Body of pancreas (tissue), 4 donors: Measurements from ENCODE around the gene FURIN. TPM values are rescaled to one million over a fixed set of nuclear protein-coding genes. Genes with fewer than 3 reads are reported as not detected.

ENCODE experiments used
- ATAC-seq: fragments of 150-250 bp; one replicate; pipeline ENCODE4 v1.9.1; 2016
- DNase-seq, 4 donors: peaks; one replicate each; pipeline ENCODE4 v3.0.0-alpha.2; 2019
- H3K27ac ChIP-seq, 4 donors: fragments of 200-600 bp; sonication (generic); 1 replicate in 3 of 4; 2 replicates in 1 of 4; pipeline versions ENCODE4 v1.5.1 to v1.6.1; 2016 to 2019; ENCODE audit warnings: mild to moderate bottlenecking in 1 of 4, mixed read lengths in 1 of 4, moderate library complexity in 1 of 4
- H3K27me3 ChIP-seq, 2 donors: fragments of 200-600 bp; sonication (generic); one replicate each; pipeline ENCODE4 v1.6.0; 2016; ENCODE audit warnings: mild to moderate bottlenecking in 1 of 2
- H3K36me3 ChIP-seq, 2 donors: fragments of 200-600 bp; sonication (generic); replicated peaks in 1 of 2; 2 replicates each; pipeline ENCODE4 v1.5.1; 2016; ENCODE audit warnings: low read depth in 2 of 2; ENCODE audit not compliant: insufficient read depth in 1 of 2
- H3K4me1 ChIP-seq: fragments of 200-600 bp; sonication (generic); one replicate; pipeline ENCODE4 v1.6.0; 2016
- H3K4me3 ChIP-seq, 2 donors: fragments of 200-600 bp; sonication (generic); 1 replicate in 1 of 2; 2 replicates in 1 of 2; pipeline ENCODE4 v1.5.1; 2016 to 2019
- H3K9me3 ChIP-seq, 3 donors: fragments of 200-600 bp; sonication (generic); 1 replicate in 2 of 3; 2 replicates in 1 of 3; pipeline ENCODE4 v1.5.1; 2016
- POLR2A ChIP-seq, 3 donors: fragments of 450-650 bp; IDR thresholded peaks; one replicate each; pipeline ENCODE4 v1.6.1; 2016; ENCODE audit warnings: antibody characterized with exemption in 3 of 3, mild to moderate bottlenecking in 2 of 3
- WGBS, 2 donors: methylation state at CpG; one replicate each; pipeline ENCODE4 v1.1.5; 2017; 5-methylcytosine and 5-hydroxymethylcytosine counted together
- intact Hi-C: fragments of 100-400 bp; cut with DNase I; formaldehyde crosslinking; loops from one replicate; pipeline ENCODE4 v1.15.1; 2023
- total RNA-seq, 2 donors: library from RNA; depleted of rRNA; stranded (reverse); fragments of >200 nt; gene quantifications; one replicate each; pipeline ENCODE4 v1.1.0, GENCODE V29; 2016
- TF ChIP-seq, protein P1 (sequence below), 7 experiments: fragments of 450-650 bp in 4 of 7; fragments of 200-600 bp in 3 of 7; sonication (generic) in 3 of 7; IDR thresholded peaks; one replicate each; pipeline ENCODE4 v1.5.1; 2016 to 2019; ENCODE audit warnings: antibody characterized with exemption in 7 of 7

FURIN gene
- total RNA-seq, 2 donors from 2014 or later = 88.0 to 112 TPM

DNA sequence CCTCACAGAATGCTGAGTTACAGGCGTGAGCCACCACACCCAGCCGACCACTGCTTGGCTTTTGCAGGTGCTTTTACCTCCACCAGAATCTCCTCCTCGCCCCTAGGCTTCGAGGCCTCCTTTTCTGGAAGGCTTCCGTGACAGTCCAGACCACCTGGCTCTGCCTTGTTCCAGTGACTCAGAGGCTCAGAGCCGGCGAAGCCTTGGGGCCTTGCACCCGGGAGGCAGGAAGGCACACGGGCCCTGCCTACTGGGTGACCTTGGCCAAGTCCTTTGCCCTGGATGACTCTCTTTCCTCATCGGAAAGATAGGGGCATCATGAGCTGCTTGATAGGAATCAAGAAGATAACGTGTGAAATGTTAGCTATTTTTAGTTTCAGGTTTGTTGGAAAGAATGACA, 31.3 kb upstream of the FURIN start:
- Histone ChIP-seq H3K27ac (no peak overlapping the region), H3K9me3 (no peaks in the 10 kb centered on the region), H3K4me3 (no peak overlapping the region), H3K4me1 (no peaks in the 10 kb centered on the region), H3K27me3 (no peaks in the 10 kb centered on the region), H3K36me3 (no peaks in the 10 kb centered on the region)
- no peak for TF ChIP-seq POLR2A (IDR thresholded peaks at IDR 0.05)
- TF ChIP-seq, protein P1, sequence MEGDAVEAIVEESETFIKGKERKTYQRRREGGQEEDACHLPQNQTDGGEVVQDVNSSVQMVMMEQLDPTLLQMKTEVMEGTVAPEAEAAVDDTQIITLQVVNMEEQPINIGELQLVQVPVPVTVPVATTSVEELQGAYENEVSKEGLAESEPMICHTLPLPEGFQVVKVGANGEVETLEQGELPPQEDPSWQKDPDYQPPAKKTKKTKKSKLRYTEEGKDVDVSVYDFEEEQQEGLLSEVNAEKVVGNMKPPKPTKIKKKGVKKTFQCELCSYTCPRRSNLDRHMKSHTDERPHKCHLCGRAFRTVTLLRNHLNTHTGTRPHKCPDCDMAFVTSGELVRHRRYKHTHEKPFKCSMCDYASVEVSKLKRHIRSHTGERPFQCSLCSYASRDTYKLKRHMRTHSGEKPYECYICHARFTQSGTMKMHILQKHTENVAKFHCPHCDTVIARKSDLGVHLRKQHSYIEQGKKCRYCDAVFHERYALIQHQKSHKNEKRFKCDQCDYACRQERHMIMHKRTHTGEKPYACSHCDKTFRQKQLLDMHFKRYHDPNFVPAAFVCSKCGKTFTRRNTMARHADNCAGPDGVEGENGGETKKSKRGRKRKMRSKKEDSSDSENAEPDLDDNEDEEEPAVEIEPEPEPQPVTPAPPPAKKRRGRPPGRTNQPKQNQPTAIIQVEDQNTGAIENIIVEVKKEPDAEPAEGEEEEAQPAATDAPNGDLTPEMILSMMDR (IDR thresholded peaks at IDR 0.05) = no peak
- DNase-seq (no peak), ATAC-seq (no peak)
- 75 to 78% methylated on average over 10 to 11 of the region's 11 CpGs for WGBS, 2 donors
- intact Hi-C loops = no loop called here

DNA sequence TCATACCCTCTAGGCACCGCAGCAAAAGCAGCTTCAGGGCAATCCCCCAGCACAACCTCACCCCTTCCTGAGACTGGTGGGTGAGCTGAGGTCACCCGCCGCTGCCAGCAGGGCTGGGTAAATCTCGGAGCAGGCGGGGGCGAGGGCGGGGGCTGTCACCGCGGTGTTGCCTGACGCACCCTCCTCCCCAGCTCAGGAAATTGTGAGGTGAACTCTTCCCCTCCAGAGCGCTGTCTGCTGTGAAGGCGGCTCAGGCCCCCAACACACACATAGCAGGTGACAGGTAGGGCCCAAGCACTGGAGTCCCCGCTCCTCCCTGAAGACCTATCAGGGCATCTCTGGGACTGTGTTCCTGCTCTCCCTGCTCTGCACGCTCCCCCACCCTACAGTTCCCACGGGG, 30.2 kb upstream of the FURIN start:
- H3K4me1 ChIP-seq = no peaks in the 10 kb centered on the region
- no peak overlapping the region for H3K4me3 ChIP-seq
- no peaks in the 10 kb centered on the region for H3K9me3 ChIP-seq
- intact Hi-C loops = no loop called here
- no peaks in the 10 kb centered on the region for H3K36me3 ChIP-seq
- no peak for DNase-seq
- H3K27me3 ChIP-seq = no peaks in the 10 kb centered on the region
- 69 to 80% methylated on average over 2 to 13 of the region's 15 CpGs for WGBS, 2 donors
- TF ChIP-seq, protein P1 (IDR thresholded peaks at IDR 0.05) = no peak
- no peak for ATAC-seq
- H3K27ac ChIP-seq = no peak overlapping the region

DNA sequence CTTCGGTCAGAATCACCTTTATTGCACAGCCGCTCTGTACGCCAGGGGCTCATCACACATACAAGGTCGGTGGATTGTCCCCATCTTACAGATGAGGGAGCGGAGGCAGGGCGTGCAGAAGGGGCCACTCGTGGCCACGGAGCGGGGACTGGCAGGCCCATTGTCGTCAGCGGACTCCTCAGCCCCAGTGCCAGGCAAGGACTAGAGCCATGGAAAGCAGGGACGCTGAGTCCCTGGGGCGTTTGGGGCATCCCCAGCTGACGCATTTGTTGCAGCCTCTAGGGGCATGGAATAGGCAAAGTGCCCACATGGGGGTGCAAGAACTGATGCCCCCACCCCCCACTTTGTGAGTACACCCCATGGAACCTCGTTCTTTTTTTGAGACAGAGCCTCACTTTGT, 29.8 kb upstream of the FURIN start:
- Histone ChIP-seq H3K36me3 (no peaks in the 10 kb centered on the region), H3K4me3 (no peak overlapping the region), H3K27ac (no peak overlapping the region), H3K4me1 (no peaks in the 10 kb centered on the region), H3K27me3 (no peaks in the 10 kb centered on the region), H3K9me3 (no peaks in the 10 kb centered on the region)
- no peak for ATAC-seq
- TF ChIP-seq, protein P1 (IDR thresholded peaks at IDR 0.05) = no peak
- TF ChIP-seq POLR2A (IDR thresholded peaks at IDR 0.05) = no peak
- intact Hi-C loops = no loop called here
- 81 to 84% methylated on average over 9 to 15 of the region's 15 CpGs for WGBS, 2 donors
- no peak for DNase-seq

DNA sequence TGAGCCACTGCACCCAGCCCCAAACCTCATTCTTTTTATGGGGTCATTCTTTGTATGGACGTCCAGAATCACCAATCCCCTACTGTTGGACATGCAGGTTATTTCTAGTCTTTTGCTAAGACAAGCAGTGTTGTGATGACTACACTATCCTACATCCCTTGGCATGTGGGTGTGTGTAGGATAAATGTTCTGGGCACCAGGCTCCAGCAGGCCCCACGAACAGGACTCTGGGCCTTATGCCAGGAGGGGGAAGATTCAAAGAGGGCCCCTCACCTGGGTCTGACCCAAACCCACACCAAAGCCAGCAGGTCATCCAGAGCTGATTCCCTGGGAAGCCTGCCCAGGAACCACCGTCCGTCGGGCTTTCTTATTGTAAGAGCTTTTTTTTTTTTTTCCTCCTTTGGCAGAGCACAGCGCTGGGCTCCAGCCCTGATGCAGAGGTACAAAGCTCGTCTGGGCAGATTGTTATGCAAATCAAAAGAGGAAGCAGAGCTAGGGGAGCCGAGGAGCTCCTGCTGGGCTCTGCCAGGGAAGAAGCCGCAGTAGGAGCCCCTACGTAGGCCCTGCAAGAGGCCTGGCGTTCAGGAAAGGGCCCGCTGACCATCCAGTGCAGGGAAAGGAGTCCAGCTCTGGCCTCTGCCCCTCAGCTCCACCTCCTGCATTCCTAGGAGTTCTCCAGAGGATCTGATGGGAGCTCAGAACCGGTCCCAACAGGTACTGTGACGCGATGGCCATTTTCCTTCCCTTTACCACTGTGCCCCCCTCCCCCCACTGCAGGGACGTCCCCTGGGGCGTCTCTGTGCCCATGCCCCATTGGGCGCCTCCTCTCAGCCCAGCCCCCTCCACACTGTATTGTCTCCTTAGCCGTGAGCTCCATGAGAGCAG, 29.0 kb upstream of the FURIN start:
- Histone ChIP-seq H3K36me3 (no peaks in the 10 kb centered on the region), H3K4me3 (no peak overlapping the region), H3K9me3 (no peaks in the 10 kb centered on the region), H3K27me3 (no peaks in the 10 kb centered on the region), H3K4me1 (no peaks in the 10 kb centered on the region), H3K27ac (peak overlapping the region in 1 of 4 donors; percentile 46)
- WGBS, 2 donors = 44 to 62% methylated on average over 16 to 19 of the region's 19 CpGs
- TF ChIP-seq, protein P1 (IDR thresholded peaks at IDR 0.05) = no peak
- TF ChIP-seq POLR2A (IDR thresholded peaks at IDR 0.05) = peak in 1 of 3 donors; percentile 33
- ATAC-seq (peak; percentile 45), DNase-seq (peak in 2 of 4 donors; percentile 39 to 70)
- intact Hi-C loops = no loop called here
